G401.6 (cell line): Measurements from ENCODE around the gene HPCAL4.

Experiments used
- FAIRE-seq: peaks from 2 replicates; lab custom pipeline; 2012; peaks lifted over from hg19 to GRCh38; lab: Jason Lieb, UNC

The HPCAL4 gene

DNA sequence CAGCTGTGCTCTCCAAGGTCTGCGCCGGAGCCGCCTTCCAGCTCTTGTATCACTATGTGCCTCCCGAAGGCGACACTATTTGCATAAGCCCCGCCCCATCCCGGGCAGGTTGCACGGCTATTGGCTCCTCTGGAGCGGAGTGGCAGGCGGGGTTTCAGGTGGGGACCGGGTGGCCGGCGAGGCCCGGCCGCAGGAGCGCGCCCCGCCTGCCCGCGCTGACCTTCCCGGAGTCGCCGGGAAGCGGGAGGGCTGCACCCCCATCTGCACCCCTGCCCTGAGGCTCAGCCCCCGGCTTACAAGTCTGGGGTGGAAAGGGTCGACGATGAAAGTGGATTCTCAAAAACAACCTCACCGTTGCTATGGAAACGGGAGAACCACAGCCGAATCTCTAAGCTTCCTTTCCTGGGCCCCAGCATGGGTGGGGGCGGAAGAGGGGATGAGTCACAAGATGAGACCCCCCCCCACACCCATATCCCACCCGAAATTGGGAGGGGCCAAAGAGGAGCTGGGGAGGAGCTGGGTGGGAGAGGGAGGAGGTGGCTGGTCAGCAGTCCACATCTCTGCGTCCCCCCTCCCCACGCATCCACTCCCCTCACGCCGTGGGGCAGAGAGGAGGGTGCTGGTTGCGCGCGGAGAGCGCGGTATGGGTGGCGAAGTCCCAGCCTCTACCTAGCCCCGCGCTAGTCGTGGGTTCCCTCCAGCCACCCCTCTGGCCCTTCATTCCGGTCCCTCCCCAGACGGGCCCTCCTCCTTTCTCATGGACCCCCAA is at the start of gene HPCAL4:
Gene HPCAL4, minus strand, starts transcription at position 51 of the 769 bp plus-strand sequence. CDS start 6,830 bp downstream, outside the sequence.
- FAIRE-seq: peak; percentile 57

DNA sequence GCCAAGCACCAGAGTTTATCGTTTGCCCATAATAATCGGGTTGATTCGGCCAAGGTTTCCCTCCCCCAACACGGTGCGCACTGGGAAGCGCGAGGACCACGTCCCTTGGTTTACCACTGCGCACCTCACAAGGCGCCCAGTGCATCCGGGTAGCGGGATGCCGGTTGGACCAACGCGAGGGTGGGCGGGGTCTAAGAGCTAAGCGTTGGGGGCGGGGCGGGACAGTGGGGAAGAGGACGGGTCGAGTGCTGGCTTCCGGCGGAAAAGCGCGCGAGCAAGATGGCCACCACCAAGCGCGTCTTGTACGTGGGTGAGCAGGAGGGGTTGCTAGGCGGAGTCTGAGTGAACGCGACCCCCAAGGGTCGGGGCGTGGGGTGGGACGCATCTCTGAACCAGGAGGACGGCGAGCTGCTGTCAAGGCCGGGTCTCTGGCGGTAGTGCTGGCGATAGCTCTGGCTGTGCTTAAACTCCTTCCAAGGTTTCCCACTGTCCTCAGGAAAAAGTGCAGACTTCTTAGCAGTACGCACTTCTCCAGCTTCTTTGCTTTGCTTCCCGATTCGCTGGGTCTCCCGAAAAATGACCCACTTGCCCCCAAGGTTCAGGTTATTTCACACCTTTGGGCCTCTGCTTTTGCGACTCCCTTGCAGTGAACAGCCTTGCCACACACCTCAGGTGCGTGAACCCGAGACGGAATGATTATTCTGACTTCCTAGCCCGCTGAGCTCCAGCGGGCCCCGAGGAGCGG is 47.6 kb upstream of the HPCAL4 start, which contains the start of gene PPIE:
Gene PPIE, plus strand, starts transcription at position 261 of the 745 bp plus-strand sequence. Its CDS starts 19 bp downstream, at position 280.
- peak; percentile 85 for FAIRE-seq

DNA sequence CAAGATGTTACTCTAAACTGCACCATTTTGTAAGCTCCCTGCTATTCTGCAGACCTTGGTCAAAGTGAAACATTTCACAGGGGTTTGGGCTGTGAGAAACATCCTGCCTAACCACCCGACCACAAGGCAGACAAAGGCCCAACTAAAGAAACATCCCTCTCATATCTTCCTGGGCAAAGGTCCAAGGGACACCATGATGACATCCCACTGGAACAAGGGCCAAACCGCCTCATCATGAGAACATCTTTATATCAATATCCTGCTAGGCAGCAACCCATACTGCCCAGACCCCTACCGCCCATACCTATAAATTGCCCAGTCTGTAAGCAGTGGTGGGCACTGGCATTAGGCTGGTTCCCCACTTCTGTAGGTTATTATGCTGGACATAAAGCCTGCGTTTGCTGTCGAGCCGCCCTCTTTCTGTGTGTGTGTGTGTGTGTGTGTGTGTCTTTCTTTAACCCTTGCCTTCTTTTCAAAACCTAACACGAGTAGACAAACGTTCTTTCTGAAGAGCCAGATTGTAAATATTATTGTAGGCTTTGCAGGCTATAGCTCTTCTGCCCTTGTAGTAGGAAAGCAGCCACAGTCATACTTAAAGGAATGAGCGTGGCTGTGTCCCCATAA is 46.4 kb upstream of the HPCAL4 start:
- FAIRE-seq: no peak

DNA sequence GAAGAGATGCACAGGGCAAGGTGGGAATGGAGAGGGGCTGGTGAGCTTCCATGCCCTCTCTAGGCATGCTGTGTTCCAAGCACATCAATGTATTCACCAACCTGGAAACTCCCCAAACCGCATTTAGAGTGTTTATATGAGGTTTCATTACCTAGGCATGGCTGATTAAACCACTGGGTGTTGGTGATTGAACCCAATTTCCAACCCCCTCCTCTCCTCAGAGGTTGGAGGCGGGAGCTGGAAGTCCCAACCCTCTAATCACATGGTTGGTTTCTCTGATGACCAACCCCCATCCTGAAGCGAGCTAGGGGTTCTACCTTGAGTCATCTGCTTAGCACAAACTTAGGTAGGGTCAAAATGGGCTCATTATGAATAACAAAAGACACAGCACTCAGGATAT is 44.5 kb upstream of the HPCAL4 start:
- FAIRE-seq: no peak

DNA sequence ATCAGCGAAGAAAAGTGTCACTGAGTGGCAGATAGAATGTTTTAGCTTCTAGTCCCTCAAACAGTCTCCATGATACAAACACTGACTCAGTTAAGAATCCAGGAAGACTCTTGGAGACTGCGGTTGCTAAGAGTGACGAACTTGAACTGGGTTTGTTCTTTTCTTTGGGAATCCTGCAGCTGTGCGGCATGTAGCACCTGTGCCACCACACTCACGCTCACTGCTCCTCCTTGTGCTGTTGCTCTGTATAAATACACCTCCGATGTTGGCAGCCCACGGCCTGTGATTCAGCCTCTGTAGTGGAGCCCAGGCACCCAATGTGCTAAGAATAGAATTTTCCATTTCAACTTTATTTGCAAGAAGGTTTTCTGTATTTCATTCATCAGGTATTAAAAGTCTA is 41.9 kb upstream of the HPCAL4 start:
- FAIRE-seq: no peak

DNA sequence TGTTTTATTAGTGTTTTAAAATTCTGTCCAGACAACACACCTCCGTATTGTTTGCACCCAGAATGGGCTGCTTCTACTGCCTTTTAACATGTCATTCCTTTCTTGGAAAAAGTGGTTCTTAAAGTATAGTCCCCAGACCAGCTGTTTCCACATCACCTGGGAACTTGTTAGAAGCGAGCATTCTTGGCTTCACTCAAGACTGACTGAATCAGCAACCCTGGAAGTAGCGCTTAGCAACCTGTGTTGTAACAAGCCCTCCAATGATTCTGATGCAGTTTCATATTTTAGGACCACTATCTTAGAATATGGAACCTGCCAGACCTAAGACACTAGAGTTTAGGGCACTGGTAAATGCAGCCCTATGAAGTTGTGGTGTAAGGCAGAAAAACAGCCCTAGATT is 41.5 kb upstream of the HPCAL4 start:
- no peak for FAIRE-seq

DNA sequence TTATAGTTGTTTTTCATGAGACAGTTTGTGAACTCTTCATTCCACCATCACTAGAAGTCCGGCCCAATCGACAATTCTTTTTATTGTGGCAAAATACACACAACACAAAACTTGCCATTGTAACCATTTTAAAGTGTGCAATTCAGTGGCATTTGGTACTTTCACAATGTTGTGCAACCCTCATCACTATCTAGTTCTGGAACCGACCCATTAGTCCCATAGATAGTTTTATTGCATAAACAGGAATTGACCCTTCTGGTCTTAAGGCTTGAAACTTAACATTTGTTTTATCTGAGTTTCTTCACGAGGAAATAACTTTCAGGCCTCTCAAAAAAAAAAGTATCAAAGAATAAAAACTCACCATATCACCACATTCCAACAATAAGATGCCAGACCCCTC is 38.6 kb upstream of the HPCAL4 start:
- FAIRE-seq: no peak

DNA sequence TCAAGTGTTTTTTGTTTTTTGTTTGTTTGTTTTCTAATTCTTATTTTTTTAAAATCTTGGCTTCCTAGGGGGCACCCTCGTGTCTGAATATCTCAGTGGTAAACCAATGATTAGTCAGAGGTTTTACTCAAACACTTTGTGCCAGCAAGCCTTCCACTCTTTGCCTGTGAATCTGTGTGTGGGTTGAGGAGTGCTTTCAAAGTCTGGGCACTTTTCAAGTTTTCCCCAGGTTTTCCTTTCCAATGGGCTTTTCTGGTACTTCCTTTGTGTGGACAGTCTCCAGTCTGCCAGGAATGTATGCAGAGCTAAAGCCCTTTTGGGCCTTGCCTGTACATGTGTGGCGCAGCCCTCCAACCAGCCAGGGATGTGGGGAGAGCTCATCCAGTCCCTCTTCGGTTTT is 37.8 kb upstream of the HPCAL4 start:
- FAIRE-seq: no peak

DNA sequence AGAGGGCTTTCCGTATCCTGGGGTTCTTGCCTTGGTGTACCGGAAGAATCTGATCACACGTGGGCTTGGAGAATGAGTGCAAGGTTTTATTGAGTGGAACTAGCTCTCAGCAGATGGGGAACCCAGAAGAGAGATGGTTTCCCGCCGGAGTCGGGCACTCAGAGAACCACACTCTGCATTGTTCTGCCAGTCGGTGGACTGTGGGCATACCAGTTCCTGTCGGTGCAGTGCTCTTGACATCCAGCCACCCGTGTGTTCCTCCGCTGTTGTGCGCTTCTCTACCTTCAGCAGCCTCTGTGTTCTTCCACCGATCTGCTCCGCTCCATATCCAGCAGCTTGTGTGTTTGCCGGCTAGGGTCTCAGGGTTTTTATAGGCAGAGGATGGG is 36.7 kb upstream of the HPCAL4 start:
- FAIRE-seq: no peak

DNA sequence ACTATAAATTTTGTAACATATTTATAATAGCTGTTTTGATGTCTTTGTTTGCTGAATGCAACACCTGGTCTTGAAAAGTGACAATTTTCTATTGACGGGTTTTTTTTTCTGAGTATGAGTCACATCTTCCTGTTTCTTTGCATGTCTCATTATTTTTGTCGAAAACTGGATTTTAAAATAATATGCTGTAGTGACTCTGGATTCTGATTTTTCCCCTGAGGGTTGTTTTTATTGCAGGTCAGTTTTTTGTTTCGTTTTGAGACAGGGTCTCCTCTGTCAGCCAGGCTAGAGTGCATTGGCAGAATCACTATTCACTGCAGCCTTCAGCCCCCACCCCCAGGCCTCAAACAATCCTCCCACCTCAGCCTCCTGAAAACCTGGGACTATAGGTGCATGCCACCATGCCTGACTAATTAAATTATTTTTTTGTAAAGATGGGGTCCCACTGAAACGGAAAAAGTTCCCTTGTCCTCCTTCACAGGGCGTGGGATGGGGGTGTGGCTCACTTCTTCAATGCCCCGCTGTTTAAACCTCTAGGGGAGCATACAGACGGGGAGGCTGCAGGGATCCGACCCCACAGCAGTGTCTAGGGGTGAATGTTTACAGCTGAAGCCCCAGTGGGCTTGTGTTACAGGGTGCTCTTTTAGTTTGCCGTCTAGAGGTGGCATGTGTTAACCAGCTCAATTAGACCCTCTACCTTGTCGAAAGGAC is 36.1 kb upstream of the HPCAL4 start:
- FAIRE-seq: no peak

DNA sequence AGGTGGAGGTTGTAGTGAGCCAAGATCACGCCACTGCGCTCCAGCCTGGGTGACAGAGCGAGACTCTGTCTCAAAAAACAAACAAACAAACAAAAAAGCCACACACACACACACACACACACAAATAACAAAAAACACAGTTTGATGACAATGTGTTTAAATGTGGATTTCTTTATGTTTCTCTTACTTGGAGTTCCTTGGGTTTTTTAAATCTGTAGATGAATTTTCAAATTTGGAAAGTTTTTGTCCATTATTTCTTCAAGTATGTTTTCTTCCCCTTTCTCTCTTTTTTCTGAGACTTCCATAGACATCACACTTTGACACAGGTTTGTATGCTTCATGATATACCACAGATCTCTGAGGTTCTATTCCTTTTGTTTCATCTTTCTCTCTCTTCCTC is 35.4 kb upstream of the HPCAL4 start:
- FAIRE-seq: no peak

DNA sequence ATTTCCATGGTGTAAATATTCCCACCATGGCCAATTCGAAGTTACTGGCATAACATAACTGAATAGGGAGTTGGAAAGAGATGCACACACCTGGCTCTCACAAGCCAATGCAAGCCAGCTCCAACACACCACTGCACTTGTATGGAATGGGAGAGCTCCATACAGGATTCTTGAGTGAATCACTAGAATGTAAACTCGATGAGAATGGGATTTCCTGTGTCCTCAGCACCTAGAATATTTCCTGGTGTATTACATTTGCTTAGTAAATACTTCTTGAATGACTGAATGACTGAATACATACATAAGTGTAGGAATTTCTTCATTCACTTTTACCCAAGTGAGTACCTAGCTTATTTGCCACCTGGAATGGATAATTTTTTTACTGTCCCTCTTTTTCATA is 31.3 kb upstream of the HPCAL4 start:
- FAIRE-seq: no peak

DNA sequence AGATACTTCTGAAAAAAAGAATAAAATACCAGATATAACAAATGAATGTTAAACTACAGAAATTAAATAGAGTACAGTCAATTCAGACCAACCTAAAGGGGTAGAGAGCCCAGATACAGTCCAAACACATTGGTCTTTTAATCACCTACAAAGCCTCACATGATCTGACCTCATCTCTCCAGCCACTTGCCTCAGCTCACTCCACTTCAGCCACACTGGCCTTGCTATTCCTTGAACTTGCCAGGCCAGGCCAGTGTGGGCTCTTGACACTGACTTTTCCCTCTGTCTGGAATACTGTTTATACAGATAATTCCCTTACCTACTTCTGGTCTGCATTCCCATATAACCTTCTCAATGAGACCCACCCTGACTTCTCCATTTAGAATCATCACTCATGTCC is 30.4 kb upstream of the HPCAL4 start:
- FAIRE-seq: no peak

DNA sequence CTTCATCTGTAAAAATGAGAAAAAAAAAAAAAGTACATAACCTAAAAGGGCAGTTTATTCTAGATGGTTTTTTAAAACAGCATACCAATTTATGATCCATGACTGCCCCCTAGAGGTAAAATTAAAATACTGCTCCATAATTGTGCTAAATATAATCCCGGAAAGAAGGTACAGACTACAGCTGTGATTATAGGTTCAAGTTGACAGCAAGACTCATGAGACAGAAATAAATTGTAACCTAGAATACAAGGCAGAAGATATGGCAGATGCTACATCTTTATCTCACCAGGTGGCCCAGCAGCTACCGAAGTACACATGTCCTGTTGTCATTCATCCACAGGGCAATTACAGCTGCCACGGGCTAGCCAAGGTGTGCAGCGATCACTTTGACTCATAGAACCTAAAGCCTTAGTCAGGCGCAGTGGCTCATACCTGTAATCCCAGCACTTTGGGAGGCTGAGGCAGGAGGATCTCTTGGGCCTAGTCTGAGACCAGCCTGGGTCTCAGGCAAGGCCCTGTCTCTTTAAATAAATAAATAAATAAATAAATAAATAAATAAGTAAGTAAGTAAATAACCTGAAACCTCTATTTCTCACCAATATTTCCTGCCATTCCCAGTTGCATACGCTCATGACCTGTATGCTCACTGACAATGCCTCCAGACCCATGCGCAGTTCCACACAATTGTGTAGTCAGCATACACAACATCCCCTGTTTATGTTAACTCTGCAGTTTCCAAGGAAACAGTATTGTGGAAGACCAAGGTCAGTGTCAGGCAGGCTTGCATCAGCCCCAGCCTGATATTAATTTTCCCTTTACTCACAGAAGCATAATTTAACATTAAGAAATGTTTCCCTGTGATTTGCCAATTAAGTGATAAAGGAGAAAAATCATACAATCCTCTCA is 29.1 kb upstream of the HPCAL4 start:
- peak; percentile 97 for FAIRE-seq

DNA sequence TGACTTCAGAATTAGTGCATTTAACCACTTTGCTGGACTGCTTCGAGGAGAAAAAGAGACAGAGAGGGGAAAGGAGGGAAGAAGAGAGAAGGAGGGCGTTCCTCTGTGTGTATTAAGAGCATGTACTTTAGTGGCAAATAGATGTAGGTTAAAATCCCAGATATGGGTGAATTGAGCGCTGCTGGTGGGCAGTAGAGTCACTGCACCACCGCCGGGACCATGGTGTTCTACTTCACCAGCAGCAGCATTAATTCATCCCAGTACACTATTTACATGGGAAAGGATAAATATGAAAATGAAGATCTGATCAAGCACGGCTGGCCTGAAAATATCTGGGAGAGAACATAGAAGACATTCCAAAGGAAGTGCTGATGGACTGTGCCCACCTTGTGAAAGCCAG is 26.6 kb upstream of the HPCAL4 start:
- no peak for FAIRE-seq

DNA sequence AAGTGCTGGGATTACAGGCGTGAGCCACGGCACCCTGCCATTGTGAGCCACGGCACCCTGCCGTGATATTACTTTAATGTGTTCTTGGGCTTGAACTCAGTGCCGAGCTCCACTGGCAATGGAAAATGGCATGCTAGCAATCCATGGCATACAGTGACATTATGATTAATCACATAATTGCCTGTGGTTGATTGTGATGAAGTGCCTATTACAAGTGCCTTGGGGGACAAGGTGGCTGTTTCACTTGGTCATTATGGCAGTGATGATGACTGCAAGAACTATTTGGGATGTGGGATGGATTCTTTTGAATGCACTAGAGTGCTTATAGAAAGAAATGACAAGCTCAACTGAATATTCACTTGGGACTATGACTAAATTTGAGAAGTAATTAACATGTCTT is 22.3 kb upstream of the HPCAL4 start:
- FAIRE-seq: no peak

DNA sequence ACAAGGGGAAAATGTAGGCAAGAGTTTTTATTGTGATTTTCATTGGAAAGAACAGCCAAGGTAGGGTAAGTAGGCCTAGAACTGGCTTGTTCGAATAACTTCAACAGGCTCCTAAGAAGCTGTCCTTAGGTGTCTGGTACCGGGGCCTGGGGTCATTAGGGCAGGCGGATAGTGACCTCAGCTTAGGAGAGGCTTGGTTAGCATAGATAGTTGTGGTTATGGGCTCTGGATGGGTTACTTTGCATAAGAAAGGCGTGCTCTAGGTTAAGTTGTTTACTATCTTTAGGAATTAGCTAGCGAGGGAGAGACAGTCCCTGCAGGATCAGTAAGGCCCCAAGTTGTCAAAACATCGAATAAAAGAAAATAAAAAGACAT is 20.7 kb upstream of the HPCAL4 start:
- no peak for FAIRE-seq

DNA sequence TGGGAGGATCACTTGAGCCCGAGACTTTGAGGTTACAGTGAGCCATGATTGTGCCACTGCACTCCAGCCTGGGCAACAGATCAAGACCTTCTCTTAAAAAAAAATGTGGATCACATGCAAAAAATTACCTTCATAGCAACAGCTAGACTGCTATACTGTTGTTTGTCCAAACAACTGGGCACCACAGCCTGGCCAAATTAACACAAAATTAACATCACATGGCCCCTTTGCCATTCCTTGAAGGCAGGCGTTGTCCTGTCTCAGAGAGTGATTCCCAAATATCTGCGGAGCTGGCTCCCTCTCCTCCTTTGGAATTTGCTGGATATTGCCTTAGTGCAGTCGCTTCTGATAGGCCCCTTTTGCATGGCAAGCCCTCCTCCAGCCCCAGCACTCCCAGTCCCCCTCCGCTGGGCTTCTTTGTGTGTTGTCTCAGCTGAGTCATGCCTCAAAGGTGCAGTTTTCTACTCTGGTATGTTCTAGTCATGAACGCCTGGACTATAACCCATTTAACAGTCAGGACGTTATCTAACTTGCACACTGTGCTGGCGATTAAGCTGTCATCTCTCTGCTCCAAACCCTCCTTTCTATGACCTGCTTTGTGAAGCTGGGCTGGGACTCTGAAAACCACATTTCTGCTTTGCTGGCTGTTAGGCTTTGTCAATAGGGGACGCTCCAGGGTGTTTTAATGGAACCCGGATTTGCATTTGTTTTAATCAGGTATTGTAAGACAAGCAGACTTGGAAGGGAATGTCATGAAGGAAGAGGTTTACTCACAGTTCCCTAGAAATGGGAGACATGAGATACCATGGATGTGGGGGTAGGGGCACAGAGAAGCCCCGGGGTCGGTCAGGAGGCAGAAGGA is 20.1 kb upstream of the HPCAL4 start:
- FAIRE-seq: no peak

DNA sequence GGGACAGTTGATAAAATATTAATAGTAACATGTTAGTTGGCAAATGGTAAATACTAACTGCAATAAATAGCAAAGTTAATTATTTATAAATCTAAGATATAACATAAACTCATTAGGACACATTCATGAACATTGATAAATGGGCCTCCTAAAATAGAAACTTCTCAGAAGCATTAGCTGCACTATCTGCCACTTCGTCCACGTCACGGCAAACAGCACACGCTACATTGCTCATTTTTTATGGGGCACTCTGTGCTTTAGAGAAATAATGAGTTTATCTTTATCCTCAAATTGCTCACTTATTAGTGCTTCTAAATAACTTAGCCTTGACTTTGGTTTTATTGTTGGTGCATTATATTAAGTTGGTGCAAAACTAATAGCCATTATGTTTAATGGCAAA is 16.3 kb upstream of the HPCAL4 start:
- no peak for FAIRE-seq

DNA sequence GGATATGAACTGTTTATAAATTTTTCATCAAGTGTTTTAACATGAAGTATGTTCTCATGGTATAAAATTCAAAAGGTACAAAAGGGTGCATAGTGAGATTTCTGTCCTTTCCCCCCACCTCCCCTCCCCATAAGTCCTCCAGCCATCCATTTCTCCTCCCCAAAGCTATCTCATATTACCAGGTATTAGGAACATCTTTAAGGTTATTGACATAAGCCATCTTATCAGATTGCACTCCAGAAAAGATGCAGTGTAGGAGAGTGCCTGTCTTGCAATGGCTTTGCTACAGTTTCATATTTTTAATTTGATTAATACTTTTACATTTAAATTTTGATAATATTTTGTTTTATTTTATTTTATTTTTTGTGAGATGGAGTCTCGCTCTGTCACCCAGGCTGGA is 13.5 kb upstream of the HPCAL4 start:
- FAIRE-seq: no peak

DNA sequence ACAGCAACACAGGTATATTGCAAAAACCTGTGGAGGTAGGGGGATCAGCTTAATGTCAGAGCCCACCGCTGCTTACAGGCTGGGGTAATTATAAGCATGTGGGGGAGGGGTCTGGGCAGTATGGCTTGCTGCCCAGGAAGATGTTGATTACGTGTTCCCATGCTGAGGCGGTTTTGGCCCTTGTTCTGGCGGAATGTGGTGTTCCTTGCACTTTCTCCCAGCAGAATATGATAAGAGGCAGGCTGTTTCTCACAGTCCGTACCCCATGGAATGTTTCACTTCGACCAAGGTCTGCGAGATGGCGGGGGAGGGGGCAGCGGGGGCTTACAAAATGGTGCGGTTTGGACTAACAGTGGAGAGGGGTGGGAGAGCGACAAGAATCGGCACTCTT is 9.8 kb upstream of the HPCAL4 start:
- FAIRE-seq: no peak
